Heart left ventricle (tissue), 13 donors: ENCODE data around the gene GABARAPL2.

Experiments
- CTCF ChIP-seq, 12 donors: fragments of 200-600 bp; sonication (generic) in 4 of 12; IDR thresholded peaks; one replicate each; pipeline versions ENCODE4 v1.5.0 to v1.8.0; 2018 to 2022; ENCODE audit warnings: antibody characterized with exemption in 12 of 12, mild to moderate bottlenecking in 5 of 12
- POLR2A ChIP-seq, 2 donors: fragments of 450-650 bp; IDR thresholded peaks; one replicate each; pipeline ENCODE4 v1.6.1; 2017; ENCODE audit warnings: antibody characterized with exemption in 2 of 2, mild to moderate bottlenecking in 2 of 2, moderate library complexity in 2 of 2
- donor health status: ischemic (EF 13 %, LVEDD 7.1; RV severe dilation, severe dysfunction).
- donor health status: DM: no; HTN: yes; CAD: no.
- donor health status: DM: no; HTN: no; CAD: no.
- donor health status: ischemic (EF 25% LVEDD 6.9; RV normal size, moderate dysfunction).
- donor health status: ischemic (EF 25% LVEDD 5.7; RV mildly dilated, moderate dysfunction).
- donor health status: ischemic (EF 35%, LVEDD 5.7; RV mildly dilated, moderate dysfunction).
- donor health status: nonischemic (EF 11% LVEDD 7.7; RV severe dilation, severe dysfunction).
- donor health status: DM: yes; HTN: yes; CAD: no.
- donor health status: PGD.
- donor health status: ischemic (EF 29% LVEDD 5.4; RV normal size, mild dysfunction).
- donor health status: nonischemic (EF 23%, LVEDD 6.1; RV moderate dilation, normal function).

DNA sequence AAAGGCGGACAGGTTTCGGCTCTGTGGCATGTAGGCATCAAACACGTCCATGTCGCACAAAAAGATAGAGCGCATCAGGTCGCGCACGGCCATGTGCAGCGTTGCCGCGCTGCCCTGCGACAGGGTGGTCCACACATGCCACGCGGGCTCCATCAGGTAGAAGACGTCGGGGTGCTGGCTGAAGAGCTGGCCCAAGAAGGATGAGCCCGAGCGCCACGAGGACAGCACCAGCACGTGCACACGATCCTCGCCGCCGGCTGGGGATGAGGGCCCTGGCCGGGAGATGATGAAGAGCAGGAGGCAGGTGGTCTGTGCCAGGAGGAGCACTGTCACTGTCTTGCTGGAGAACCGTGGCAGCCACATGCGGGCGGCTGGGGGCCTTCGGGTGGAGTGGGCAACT is 36.2 kb upstream of the GABARAPL2 start:
- TF ChIP-seq CTCF (IDR thresholded peaks at IDR 0.05) (no peak), POLR2A (IDR thresholded peaks at IDR 0.05) (no peak)
